HG03066 (cell line): ENCODE results near the gene SYNGR1.
"Not testable (repeated sequence)": the region's sequence is repeated elsewhere in the genome, so short reads cannot be mapped to it uniquely, and the experiment has no call there.

ENCODE experiments used
- ATAC-seq: cut with Tn5 transposase; IDR thresholded peaks from one replicate; pipeline ENCODE4 v1.9.1; 2021; ENCODE audit warnings: low read depth; ENCODE audit not compliant: unreplicated experiment

Gene SYNGR1

DNA sequence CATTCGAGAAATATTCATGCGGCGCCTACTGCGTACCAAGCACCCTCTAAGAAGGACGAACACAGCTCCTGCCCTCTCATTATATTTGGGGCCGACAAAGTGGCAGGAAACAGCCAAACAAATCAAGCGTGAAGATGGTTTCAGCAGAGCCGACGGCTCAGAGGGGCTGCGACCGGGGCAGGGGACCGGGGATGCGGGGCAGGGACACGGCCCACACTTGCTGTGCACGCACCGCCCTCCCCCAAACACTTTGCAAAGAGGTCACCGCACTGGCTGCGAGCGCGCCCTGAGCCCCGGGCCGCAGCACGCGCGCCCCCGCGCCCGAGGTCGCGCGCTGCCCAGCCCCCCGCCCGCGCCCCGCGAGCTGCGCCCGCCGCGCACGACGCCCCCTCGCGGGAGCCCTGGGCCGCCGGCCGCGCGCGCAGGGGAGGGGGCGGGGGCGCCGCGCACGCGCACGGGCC is 255 bp upstream of the SYNGR1 start:
- no peak for ATAC-seq

DNA sequence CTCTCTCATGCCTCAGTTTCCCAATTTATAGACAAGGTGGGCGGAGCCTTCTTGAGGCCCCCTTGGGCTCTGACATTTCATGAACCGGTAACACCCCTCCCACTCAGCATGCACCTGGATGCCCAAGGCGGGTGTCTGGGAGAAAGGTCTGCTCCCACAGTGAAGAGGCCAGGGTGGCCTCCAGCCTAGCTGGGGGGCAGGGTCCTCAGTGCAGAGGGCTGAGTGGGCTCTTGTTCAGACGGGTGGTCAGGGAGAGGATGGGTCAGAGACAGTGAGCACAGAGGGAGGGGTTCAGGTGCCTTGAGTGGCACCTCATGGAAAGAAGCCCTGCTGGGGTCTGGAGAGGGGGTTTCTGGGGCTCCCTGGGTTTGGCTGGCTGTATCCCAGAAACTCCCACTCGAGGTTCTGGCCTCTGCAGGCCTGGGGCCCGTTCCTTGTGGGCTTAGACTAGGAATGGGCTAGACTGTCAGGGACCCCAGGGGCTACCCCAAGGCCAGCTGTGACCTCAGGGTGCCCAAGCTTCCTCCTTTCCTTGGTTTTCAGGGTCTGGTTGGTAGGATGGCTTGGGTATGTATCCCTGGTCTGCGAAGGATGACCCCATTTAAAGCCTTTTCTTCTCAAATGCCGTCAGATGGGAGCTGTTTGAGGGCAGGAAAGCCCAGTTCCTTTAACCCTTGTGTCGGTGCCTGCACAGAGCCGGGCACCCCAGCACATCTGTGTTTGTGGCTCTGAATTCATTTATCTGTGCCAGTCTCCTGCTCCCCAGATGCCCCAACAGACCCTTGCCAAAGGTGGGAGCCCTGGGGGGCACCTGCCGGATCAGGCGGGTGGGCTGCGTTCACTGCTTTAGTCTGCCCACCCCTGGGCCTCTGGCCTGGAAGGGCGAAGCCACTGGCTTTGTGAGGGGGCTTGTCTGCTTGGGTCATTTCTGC is 1.2 kb downstream of the SYNGR1 start:
- no peak for ATAC-seq

DNA sequence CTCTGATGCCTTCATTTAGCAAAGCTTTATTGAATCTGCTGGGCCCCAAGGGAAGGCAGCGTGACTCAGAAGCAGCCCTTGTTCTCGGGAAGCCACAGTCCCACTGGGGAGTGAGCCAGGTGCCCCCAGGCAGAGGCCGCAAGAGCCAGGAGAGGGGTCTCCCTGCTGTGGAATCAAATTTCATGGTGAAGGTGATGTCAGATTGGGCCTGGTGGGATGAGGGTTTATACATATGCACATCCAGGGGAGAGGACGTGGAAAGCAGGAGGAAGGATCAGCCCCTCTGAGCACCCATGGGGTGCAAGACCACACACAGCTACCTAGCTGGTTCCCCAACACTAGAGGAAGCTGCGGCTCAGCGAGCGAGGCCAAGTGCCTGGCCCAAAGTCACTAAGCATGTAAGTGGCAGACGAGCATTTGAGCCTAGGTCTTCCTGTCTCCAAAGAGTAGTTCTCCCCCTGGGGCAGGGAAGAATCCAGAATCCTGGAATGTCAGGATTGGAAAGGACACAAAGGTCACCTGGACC is 2.0 kb downstream of the SYNGR1 start:
- ATAC-seq, result no peak

DNA sequence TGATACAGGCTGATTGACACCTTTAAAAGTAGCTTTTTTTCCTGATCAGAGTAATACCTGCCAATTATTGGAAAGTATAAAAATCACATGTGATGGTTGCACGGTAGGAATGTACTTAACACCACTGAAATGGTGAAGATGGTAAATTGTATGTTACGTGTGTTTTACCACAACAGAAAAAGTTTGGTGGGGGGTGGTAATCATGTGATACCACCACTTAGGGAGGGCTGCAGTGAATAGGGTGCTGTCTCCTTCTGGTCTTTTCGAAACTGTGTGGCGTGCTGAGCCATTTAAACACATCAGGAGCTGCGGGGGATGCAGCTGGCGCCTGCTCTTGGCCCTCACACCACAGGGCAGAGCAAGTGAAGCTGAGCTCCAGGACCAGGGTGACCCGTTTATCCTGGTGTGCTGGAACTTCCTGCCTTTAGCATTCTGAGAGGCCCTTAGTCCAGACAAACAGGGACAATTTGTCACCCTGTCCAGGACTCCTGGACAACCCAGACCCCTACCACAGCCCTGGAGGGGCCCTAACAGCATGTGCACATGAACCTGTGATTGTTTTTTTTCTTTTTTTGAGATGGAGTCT is 2.6 kb downstream of the SYNGR1 start:
- ATAC-seq, result no peak

DNA sequence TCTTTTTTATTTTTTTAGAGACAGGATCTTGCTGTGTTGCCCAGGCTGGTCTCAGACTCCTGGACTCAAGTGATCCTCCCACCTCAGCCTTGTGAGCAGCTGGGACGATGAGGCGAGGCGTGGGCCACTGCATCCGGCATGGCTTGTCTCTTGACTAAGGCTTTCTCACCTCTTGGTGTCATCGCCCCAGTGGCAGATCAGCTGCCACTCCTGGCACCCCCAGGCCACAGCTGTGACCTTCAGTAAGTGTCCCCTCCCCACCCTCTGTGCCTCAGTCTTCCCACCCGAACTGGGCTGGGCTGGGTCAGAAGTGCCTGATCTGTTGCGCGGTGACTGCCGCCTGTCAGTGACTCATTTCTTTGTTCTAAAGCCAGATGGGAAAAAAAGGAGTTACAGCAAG is 3.6 kb downstream of the SYNGR1 start:
- no peak for ATAC-seq

DNA sequence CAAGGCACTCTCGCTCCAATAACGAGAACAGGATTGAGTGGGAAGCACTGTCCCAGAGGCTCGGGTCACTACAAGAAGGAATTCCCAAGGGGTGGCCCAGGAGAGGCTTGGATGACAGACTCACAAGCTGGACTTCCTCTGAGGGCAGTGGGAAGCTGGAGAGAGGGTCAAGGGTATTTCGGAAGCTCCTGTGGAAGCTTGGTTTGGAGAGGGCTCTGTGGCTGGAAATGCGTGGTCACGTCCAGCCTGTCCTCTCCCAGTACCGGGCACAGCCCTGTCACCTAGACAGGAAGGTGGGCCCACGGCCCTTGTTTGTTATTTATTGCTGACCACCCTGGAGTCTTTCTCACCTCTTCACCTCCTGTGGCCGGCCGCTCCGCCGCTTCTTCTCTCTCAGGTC is 5.3 kb downstream of the SYNGR1 start:
- no peak for ATAC-seq

DNA sequence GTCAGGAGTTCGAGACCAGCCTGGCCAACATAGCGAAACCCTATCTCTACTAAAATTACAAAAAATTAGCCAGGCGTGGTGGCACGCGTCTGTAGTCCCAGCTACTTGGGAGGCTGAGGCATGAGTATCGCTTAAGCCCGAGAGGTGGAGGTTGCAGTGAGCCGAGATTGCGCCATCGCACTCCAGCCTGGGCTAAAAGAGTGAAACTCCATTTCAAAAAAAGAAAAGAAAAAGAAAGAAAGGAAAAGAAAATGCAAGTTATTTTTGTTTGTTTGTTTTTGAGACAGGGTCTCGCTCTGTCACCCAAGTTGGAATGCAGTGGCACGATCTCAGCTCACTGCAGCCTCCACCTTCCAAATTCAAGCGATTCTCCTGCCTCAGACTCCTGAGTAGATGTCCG is 6.0 kb downstream of the SYNGR1 start:
- not testable (repeated sequence) for ATAC-seq

DNA sequence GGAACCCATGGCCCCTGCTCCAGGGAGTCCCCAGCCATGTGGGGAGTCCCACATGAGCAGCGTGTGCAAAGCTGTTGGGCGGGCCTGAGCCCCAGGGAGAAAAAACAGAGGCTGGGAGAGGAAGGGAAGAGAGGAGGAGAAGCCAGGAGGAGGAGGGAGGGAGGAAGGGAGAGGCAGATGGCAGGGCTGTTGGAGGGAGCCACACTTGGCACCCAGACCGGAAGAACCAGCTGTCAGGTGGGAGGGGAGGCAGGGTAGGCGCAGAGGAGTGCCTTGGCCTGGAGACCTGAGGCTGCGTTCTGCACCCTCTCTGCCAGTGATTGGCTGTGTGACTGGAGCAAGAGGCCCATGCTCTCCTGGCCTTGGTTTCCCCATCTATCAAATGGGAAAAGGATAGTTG is 6.7 kb downstream of the SYNGR1 start:
- no peak for ATAC-seq

DNA sequence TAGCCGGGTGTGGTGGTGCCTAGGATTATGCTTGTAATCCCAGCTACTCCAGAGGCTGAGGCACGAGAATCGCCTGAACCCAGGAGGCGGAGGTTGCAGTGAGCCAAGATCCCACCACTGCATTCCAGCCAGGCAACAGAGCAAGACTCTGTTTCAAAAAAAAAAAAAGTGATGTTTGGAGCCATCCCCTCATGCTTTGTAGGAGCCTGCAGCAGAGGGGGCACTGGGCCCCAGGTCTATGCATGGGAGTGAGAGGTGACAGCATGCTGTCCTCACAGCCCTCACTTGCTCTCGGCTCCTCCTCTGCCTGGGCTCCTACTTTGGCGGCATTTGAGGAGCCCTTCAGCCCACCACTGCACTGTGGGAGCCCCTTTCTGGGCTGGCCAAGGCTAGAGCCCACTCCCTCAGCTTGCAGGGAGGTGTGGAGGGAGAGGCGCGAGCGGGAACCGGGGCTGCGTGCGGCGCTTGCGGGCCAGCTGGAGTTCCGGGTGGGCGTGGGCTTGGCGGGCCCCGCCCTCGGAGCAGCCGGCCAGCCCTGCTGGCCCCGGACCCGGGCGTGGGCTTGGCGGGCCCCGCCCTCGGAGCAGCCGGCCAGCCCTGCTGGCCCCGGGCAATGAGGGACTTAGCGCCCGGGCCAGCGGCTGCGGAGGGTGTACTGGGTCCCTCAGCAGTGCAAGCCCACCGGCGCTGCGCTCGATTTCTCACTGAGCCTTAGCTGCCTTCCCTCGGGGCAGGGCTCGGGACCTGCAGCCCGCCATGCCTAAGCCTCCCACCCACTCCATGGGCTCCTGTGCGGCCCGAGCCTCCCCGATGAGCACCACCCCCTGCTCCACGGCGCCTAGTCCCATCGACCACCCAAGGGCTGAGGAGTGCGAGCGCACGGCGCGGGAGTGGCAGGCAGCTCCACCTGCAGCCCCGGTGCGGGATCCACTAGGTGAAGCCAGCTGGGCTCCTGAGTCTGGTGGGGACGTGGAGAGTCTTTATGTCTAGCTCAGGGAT is 7.6 kb downstream of the SYNGR1 start:
- not testable (repeated sequence) for ATAC-seq

DNA sequence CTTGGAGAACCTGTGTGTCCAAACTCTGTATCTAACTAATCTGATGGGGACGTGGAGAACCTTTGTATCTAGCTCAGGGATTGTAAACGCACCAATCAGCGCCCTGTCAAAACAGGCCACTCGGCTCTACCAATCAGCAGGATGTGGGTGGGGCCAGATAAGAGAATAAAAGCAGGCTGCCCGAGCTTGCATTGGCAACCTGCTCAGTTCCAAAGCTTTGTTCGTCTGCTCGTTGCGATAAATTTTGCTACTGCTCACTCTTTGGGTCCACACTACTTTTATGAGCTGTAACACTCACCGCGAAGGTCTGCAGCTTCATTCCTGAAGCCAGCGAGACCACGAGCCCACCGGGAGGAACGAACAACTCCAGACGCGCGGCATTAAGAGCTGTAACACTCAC is 8.4 kb downstream of the SYNGR1 start:
- ATAC-seq, result not testable (repeated sequence)

DNA sequence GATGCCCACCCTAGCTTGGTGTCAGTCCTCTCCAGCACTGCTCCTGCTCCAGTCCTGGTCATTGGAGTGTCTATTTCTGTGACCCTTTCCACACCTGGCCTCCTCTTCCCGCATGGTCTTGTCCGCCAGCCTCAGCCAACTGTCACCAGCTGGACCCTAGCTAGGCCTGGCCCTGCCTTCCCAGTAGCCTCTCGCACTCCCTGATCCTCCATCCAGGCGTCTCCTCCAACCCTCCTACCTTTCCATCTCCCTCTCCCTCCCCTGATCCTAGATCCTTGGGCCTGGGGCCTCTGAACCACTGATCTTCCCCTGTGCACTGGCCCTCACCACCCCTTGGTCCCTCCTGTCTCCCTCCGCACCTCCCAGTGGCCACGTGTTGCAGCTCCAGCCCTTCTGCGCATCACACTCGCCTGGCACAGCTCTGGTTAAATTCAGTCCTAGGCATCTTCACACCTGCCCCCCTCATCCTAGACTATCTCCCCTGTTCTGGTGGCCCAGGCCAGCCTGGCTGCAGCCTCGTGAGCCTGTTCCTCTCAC is 9.9 kb downstream of the SYNGR1 start:
- no peak for ATAC-seq

DNA sequence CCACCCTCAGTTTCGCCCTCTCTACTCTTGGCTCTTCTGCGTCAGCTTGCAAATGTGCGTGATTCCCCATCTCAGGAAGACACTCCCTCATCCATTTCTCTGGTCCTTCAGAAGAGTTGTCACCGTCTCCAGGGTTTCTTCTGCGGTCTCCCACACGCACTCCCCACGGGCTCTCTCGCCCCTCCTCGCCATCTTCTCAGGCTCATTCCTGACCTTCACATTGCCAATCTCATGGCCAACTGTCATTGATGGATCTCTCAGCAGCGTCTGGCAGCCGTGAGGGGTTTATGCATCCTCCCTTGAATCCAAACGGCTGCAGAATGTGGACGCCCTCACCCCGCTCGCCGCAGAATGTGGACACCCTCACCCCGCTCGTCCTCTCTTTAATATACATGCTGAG is 10.5 kb downstream of the SYNGR1 start:
- ATAC-seq, result no peak

DNA sequence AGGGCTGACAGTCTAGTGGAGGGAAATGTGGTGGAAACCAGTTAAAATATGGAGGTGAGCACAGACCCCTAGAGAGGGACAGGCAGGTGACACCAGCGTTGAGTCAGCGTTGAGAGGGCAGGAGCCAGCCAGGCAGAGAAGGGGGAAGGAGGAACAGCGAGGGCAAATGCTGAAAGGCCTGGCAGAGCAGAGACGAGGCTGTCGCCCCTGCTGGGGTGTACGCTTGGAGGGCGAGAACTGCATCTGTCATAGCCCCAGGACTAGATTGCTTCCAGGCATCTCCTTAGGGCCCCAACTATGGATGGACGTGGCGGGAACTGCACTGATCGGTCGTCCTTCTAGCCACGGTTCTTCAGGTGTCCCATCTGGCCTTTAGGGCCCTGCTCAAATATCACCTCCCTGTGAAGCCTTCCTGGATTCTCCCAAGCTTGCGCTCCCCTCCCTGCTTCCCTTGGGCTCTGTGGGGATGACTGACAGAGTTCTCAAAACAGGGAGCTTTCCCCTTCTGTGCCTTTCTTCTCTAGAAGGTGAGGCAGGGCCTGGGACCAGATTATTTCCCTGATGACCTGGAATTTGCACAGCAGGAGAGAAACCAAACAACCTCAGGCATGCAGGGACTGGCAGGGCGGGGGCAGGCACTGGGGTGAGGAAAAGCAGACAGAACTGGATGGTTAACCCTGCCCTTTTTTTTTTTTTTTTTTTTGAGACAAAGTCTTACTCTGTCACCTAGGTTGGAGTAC is 11.1 kb downstream of the SYNGR1 start:
- ATAC-seq, result no peak

DNA sequence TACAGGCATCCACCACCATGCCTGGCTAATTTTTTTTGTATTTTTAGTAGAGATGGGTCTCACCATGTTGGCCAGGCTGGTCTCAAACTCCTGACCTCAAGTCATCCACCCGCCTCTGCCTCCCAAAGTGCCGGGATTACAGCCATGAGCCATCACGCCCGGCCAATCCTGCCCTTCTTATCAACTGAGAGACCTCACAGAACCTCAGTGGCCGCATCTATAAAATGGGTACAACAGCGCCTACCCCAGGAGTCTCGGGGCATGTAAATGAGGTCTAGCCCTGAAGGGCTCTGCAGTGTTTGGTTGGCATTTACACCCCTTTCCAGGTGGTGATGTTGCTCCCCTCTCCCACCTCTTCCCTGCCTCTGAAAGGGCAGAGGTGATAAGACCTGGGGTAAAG is 11.7 kb downstream of the SYNGR1 start:
- ATAC-seq, result no peak

DNA sequence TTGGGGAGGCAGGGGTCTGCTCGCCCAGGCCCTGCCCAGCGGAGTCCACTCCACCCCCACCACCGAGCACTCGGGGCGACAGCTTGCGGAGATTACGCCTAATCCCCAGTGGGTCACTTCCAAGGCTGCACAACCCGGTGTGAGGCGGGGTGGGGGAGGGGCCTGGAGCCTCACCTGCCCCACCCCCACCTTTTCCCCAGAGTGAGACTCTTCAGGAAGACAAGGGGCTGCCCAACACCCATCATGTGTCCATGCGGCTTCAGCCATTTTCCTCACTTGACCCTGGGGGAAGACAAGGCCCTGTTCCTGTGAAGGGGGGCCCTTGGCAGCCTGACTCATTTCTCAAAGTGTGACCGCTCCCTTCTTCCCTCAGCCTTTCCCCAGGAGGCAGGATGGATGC is 12.5 kb downstream of the SYNGR1 start:
- no peak for ATAC-seq

DNA sequence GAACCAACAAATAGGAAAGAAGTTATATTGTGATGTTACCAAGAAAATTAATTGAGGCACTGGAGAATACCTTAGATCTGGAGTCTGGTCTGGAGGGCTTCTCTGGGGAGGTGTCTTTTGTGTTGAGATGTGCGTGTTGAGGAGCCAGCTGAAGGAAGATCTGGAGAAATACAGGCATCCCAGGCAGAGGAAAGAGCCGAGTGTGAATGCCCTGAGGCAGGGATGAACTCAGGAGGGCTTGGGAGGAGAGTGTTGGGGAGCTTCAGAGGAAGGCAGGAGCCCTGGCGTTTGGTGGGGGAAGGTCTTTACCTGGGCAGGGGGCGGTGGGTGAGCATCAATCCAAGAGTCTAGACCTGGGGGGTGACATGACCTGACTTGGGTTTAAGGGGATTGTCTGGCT is 13.1 kb downstream of the SYNGR1 start:
- no peak for ATAC-seq

DNA sequence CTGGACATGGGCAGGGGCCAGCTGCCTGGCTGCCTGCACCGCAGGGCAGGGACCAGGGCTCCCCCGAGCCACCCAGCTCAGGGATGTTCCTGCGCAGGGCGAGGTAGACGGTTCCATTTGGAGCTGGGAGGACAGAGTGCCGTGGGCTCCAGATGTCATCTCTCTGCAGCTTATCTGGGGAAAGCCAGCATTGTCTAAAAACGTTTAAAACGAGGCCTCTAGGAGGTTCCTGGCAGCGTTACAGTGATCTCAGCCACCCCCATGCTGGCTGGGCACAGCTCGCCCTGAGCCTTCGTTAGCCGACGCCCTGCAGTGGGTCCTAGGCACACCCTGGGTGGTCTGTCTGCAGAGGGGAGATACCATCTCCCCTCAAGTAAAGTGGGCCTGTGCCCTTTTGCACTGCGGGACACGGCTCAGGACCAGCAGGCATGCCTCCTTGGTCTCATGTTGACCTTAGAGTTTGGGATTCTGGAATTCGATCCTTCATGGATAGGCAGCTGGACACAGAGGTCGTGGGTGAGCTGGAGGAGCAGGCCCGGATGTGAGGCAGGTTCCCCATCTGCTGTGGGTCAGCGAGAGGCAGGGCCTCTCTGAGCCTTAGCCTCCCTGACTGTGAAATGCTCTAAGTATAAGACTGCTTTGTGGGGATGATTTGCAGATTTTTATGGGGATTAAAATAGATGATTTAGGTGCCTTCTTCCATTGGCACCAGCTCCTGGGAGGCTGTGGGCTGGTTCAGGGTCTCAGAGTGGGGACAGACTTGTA is 14.1 kb downstream of the SYNGR1 start:
- no peak for ATAC-seq

DNA sequence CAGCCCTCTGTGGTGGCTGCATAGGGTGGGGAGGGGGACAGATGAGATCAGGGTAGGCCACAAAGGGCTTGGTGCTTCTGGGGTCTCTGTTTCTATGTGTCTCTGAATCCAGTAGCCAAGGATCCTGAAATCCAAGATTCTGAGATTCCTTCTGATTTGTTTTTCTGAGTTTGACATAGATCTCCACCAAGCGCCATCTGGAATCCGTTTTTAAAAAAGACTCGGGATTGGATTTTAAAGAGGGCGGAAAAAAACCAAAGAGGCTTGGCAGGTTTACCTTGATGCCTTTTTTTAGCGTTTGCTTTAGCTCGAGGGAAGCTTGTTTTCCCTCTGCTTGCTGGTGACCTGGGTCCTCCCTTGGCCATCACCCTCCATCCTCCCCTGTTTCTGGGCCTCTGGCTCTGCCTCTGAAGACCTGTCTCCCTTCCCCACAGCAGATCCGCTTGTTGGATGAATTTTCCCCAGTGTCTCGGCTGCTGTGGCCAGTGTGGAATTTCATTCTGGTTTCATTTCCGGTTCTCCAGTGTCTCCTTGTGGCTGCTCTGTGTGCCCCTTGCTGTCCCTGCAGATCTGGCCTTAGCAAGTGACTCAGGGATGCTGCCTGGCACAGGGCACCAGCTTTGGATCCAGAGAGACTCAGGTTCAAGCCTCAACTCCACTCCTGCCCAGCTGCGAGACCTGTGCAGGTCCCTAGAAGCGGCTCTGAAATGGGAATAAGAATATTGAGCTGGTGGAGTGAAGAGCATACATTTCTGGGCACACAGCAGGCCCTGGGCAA is 15.1 kb downstream of the SYNGR1 start:
- no peak for ATAC-seq
